ENCODE data around the gene IL12RB2.

Gene IL12RB2

GRCh38 chr1:67264899-67265298, 42.8 kb upstream of the IL12RB2 start (continued):
- TF ChIP-seq ZNF398 (tag by site-specific recombination; IDR thresholded peaks at IDR 0.05) (no peak), ZNF792 (tag by site-specific recombination; IDR thresholded peaks at IDR 0.05) (no peak), ZNF112 (tag by site-specific recombination; IDR thresholded peaks at IDR 0.05) (no peak)

GRCh38 chr1:67269061-67269460, 38.6 kb upstream of the IL12RB2 start:
- no peak overlapping the region for H3K27ac ChIP-seq (ENCODE audit: extremely low read depth, low read depth, low read length)
- no peaks in the 10 kb centered on the region for H3K36me3 ChIP-seq (ENCODE audit: control insufficient read depth in 2 of 2, insufficient read depth in 1 of 2, low read length in 2 of 2)
- ChIA-PET POLR2A (no interaction called here), CTCF (interaction anchor here (0.6 kb wide), 1 partner anchor 28 kb away, joined by 3 read pairs; no protein-coding TSS in a partner anchor)
- TF ChIP-seq ZNF155 (tag by site-specific recombination; IDR thresholded peaks at IDR 0.05) (no peak), ZNF837 (tag by site-specific recombination; IDR thresholded peaks at IDR 0.05) (no peak), ZNF791 (tag by site-specific recombination; IDR thresholded peaks at IDR 0.05) (no peak)
- no peaks in the 10 kb centered on the region for H3K4me1 ChIP-seq (ENCODE audit: control insufficient read depth, insufficient read depth, low read length)
- H3K4me3 ChIP-seq (ENCODE audit: low read depth, low read length), result no peak overlapping the region
- H3K9me3 ChIP-seq (ENCODE audit: control insufficient read depth, insufficient read depth, low read depth, low read length), result no peaks in the 10 kb centered on the region

- POLR2A ChIA-PET, result no interaction called here
- H3K36me3 ChIP-seq (ENCODE audit: control insufficient read depth in 2 of 2, insufficient read depth in 1 of 2, low read length in 2 of 2), result no peaks in the 10 kb centered on the region
- CTCF ChIA-PET, result interaction anchor here (1.2 kb wide), 1 partner anchor 9 kb away, joined by 3 read pairs; no protein-coding TSS in a partner anchor
- no peak overlapping the region for H3K27ac ChIP-seq (ENCODE audit: extremely low read depth, low read depth, low read length)
- no peaks in the 10 kb centered on the region for H3K9me3 ChIP-seq (ENCODE audit: control insufficient read depth, insufficient read depth, low read depth, low read length)
- TF ChIP-seq ZSCAN16 (tag by site-specific recombination; IDR thresholded peaks at IDR 0.05) (no peak), ZNF37A (tag by site-specific recombination; IDR thresholded peaks at IDR 0.05) (no peak), ZNF792 (tag by site-specific recombination; IDR thresholded peaks at IDR 0.05) (no peak), INSM2 (tag by site-specific recombination; IDR thresholded peaks at IDR 0.05) (no peak), PRDM4 (tag by site-specific recombination; IDR thresholded peaks at IDR 0.05) (no peak), ZBTB26 (tag by site-specific recombination; optimal IDR thresholded peaks at IDR 0.05) (no peak)
- no peaks in the 10 kb centered on the region for H3K4me1 ChIP-seq (ENCODE audit: control insufficient read depth, insufficient read depth, low read length)
- no peak overlapping the region for H3K4me3 ChIP-seq (ENCODE audit: low read depth, low read length)
Observed at GRCh38 chr1:67270541-67270940, 37.1 kb upstream of the IL12RB2 start.

- H3K4me3 ChIP-seq (ENCODE audit: low read depth, low read length), result no peak overlapping the region
- H3K9me3 ChIP-seq (ENCODE audit: control insufficient read depth, insufficient read depth, low read depth, low read length), result no peaks in the 10 kb centered on the region
- H3K4me1 ChIP-seq (ENCODE audit: control insufficient read depth, insufficient read depth, low read length), result no peaks in the 10 kb centered on the region
- CTCF ChIA-PET, result interaction anchor here (0.6 kb wide), 1 partner anchor 227 kb away, joined by 3 read pairs; no protein-coding TSS in a partner anchor
- POLR2A ChIA-PET, result no interaction called here
- H3K27ac ChIP-seq (ENCODE audit: extremely low read depth, low read depth, low read length), result no peak overlapping the region
- no peaks in the 10 kb centered on the region for H3K36me3 ChIP-seq (ENCODE audit: control insufficient read depth in 2 of 2, insufficient read depth in 1 of 2, low read length in 2 of 2)
- TF ChIP-seq ZNF202 (tag by site-specific recombination; IDR thresholded peaks at IDR 0.05; ENCODE audit: borderline replicate concordance), result no peak
- TF ChIP-seq ZNF776 (tag by site-specific recombination; IDR thresholded peaks at IDR 0.05; ENCODE audit: borderline replicate concordance), result no peak
- no peak for TF ChIP-seq ZNF560 (tag by site-specific recombination; IDR thresholded peaks at IDR 0.05; ENCODE audit: borderline replicate concordance)
- no peak for TF ChIP-seq KLF9 (tag by site-specific recombination; IDR thresholded peaks at IDR 0.05; ENCODE audit: low read depth)
- TF ChIP-seq REST (tag by site-specific recombination; IDR thresholded peaks at IDR 0.05), result no peak
- no peak for TF ChIP-seq EGR2 (tag by site-specific recombination; IDR thresholded peaks at IDR 0.05; ENCODE audit: low read depth)
- TF ChIP-seq ZSCAN23 (tag by site-specific recombination; IDR thresholded peaks at IDR 0.05), result no peak
- TF ChIP-seq KLF1 (tag by site-specific recombination; IDR thresholded peaks at IDR 0.05), result no peak
- no peak for TF ChIP-seq ZNF501 (tag by site-specific recombination; IDR thresholded peaks at IDR 0.05)
Observed at GRCh38 chr1:67273591-67273990, 34.1 kb upstream of the IL12RB2 start.

All from HEK293 (cell line).